ENCODE data around the gene PSPH. TPM values are rescaled to one million over a fixed set of nuclear protein-coding genes. Genes with fewer than 3 reads are reported as not detected.

Gene PSPH
- total RNA-seq, 1 experiment from 2014 or later = 50.7 TPM

- no peak for ATAC-seq
Measured at GRCh38 chr7:56040730-56041129, 10.5 kb downstream of the PSPH start.

More at GRCh38 chr7:56040730-56041129, 10.5 kb downstream of the PSPH start:
- POLR2A ChIA-PET = no interaction called here
- Histone ChIP-seq H2AFZ (ENCODE audit: low read depth, low read length, poor library complexity, severe bottlenecking) (no peak overlapping the region), H3K9me2 (ENCODE audit: insufficient read depth) (no peaks in the 10 kb centered on the region), H3K36me3 (ENCODE audit: control insufficient read depth in 1 of 2, insufficient read depth in 2 of 2, low read length in 2 of 2) (peaks cover 0 to 6% of the 10 kb centered on the region in 2 experiments; a peak in 3 of 4 replicates), H3K79me2 (ENCODE audit: insufficient read depth, low read length) (peaks cover 25% of the 10 kb centered on the region), H3K9ac (ENCODE audit: low read length) (no peak overlapping the region; the same call in 1 of the 2 replicates), H3K27me3 (ENCODE audit: insufficient read depth, low read length) (no peaks in the 10 kb centered on the region), H4K20me1 (ENCODE audit: insufficient read depth) (no peaks in the 10 kb centered on the region), H3K4me2 (ENCODE audit: low read length) (no peak overlapping the region), H3K4me3 (replicated peaks in 1 of 2; ENCODE audit: low read depth in 1 of 2, low read length in 2 of 2) (no peak overlapping the region), H3K4me1 (ENCODE audit: control insufficient read depth in 1 of 2, insufficient read depth in 2 of 2, low read length in 2 of 2) (no peaks in the 10 kb centered on the region), H3K27ac (ENCODE audit: low read depth, low read length) (no peak overlapping the region), H3K9me3 (ENCODE audit: control insufficient read depth in 1 of 2, insufficient read depth in 1 of 2, low read depth in 1 of 2, low read length in 2 of 2) (no peaks in the 10 kb centered on the region)
- TF ChIP-seq TCF7L2 (IDR thresholded peaks at IDR 0.05; ENCODE audit: borderline replicate concordance, extremely low read depth, insufficient read depth, insufficient read length) (no peak), FOSL1 (IDR thresholded peaks at IDR 0.05; ENCODE audit: low read depth) (no peak), CTCF (IDR thresholded peaks at IDR 0.05 in 2 of 3, conservative IDR thresholded peaks at IDR 0.05 in 1 of 3; ENCODE audit: borderline replicate concordance in 1 of 3, insufficient read depth in 1 of 3, low read depth in 2 of 3, low read length in 2 of 3) (no peak)
- CTCF ChIA-PET = no interaction called here
- RAD21 ChIA-PET (ENCODE audit: low non-redundant PET in 1 of 2, low total read pairs in 2 of 2, uncharacterized antibody in 2 of 2, unreplicated experiment in 2 of 2) = no interaction called here
- no peak for DNase-seq (ENCODE audit: low read depth, low spot score)
- no TSS peak for BruUV-seq (replicated peaks)
- intact Hi-C loops (cut with micrococcal nuclease) = no loop called here
